Duodenal mucosa (tissue), 2 donors: Measurements from ENCODE around the gene SLC6A13.
A peak's percentile ranks its signal among the peaks of the same experiment; 100 is the strongest.
"Not testable (repeated sequence)": the region's sequence is repeated elsewhere in the genome, so short reads cannot be mapped to it uniquely, and the experiment has no call there.

Source experiments
- H3K27ac ChIP-seq: one replicate; pipeline ENCODE4 v1.7.0; 2013; ENCODE audit warnings: low read depth, low read length
- H3K27me3 ChIP-seq, 2 donors: one replicate each; pipeline ENCODE4 v1.7.0; 2013; ENCODE audit warnings: low read length in 2 of 2, control low read depth in 1 of 2; ENCODE audit not compliant: insufficient read depth in 2 of 2, control insufficient read depth in 1 of 2
- H3K36me3 ChIP-seq, 2 donors: one replicate each; pipeline ENCODE4 v1.7.0; 2013; ENCODE audit warnings: low read length in 2 of 2, control low read depth in 1 of 2; ENCODE audit not compliant: insufficient read depth in 2 of 2, control insufficient read depth in 1 of 2
- H3K4me1 ChIP-seq, 2 donors: one replicate each; pipeline ENCODE4 v1.7.0; 2013; ENCODE audit warnings: low read length in 2 of 2, control low read depth in 1 of 2; ENCODE audit not compliant: insufficient read depth in 2 of 2, control insufficient read depth in 1 of 2
- H3K4me3 ChIP-seq, 2 donors: one replicate each; pipeline ENCODE4 v1.7.0; 2013; ENCODE audit warnings: low read length in 2 of 2, low read depth in 1 of 2
- H3K9ac ChIP-seq, 2 donors: one replicate each; pipeline ENCODE4 v1.7.0; 2013; ENCODE audit warnings: low read length in 2 of 2, low read depth in 1 of 2
- H3K9me3 ChIP-seq, 2 donors: one replicate each; pipeline ENCODE4 v1.7.0; 2013; ENCODE audit warnings: low read length in 2 of 2, control low read depth in 1 of 2; ENCODE audit not compliant: control insufficient read depth in 1 of 2

SLC6A13 gene

DNA sequence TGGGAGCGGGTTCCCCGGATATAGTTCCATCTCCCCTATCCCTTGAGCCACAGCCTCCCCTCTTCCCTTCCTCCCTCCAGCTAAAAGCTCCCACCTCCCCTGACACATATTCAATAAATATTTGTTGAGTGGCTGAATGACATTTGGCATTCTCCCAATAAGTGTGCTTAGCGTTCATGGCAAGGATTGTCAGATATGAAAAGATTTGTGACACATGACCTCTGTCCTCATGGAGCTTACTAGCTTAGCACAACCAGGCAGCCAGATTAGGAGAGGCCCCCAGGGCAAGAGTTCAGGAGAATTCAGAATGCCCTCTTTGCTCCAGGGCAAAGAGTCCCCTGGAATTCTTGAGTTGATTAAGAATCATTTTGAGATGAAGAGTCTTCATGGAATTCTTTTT, 26.2 kb downstream of the SLC6A13 start:
- Histone ChIP-seq H3K4me3 (peak overlapping the region; percentile 37 to 59), H3K27ac (peak overlapping the region; percentile 47), H3K9ac (no peak overlapping the region), H3K36me3 (no peaks in the 10 kb centered on the region), H3K9me3 (peaks cover 3 to 8% of the 10 kb centered on the region in 2 donors), H3K27me3 (no peaks in the 10 kb centered on the region), H3K4me1 (peaks cover 10 to 14% of the 10 kb centered on the region in 2 donors)

DNA sequence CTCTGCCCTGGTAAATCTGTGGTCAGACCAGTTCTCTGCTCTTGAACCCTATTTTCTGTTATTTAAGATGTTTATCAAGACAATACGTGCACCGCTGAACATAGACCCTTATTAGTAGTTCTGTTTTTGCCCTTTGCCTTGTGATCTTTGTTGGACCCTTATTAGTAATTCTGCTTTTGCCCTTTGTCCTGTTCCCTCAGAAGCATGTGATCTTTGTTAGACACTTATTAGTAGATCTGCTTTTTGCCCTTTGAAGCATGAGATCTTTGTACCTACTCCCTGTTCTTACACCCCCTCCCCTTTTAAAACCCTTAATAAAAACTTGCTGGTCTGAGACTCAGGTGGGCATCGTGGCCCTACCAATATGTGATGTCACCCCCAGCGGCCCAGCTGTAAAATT, 26.7 kb downstream of the SLC6A13 start:
- H3K9me3 ChIP-seq, H3K36me3 ChIP-seq, H3K27me3 ChIP-seq, H3K27ac ChIP-seq, H3K4me3 ChIP-seq, H3K9ac ChIP-seq: not testable (repeated sequence)
- peaks cover 10 to 14% of the 10 kb centered on the region in 2 donors for H3K4me1 ChIP-seq

GRCh38 chr12:234891-235415, 27.7 kb downstream of the SLC6A13 start:
- no peaks in the 10 kb centered on the region for H3K27me3 ChIP-seq
- H3K9me3 ChIP-seq: peaks cover 3 to 8% of the 10 kb centered on the region in 2 donors
- no peak overlapping the region for H3K4me3 ChIP-seq
- H3K36me3 ChIP-seq: no peaks in the 10 kb centered on the region
- no peak overlapping the region for H3K9ac ChIP-seq
- H3K4me1 ChIP-seq: peaks cover 10 to 14% of the 10 kb centered on the region in 2 donors
- H3K27ac ChIP-seq: no peak overlapping the region

- H3K4me3 ChIP-seq: no peak overlapping the region
- H3K4me1 ChIP-seq: peaks cover 10 to 14% of the 10 kb centered on the region in 2 donors
- H3K9me3 ChIP-seq: peaks cover 3 to 8% of the 10 kb centered on the region in 2 donors
- no peaks in the 10 kb centered on the region for H3K27me3 ChIP-seq
- H3K36me3 ChIP-seq: no peaks in the 10 kb centered on the region
- H3K27ac ChIP-seq: no peak overlapping the region
- H3K9ac ChIP-seq: no peak overlapping the region
These were observed 28.6 kb downstream of the SLC6A13 start for GRCh38 chr12:234019-234418.

DNA sequence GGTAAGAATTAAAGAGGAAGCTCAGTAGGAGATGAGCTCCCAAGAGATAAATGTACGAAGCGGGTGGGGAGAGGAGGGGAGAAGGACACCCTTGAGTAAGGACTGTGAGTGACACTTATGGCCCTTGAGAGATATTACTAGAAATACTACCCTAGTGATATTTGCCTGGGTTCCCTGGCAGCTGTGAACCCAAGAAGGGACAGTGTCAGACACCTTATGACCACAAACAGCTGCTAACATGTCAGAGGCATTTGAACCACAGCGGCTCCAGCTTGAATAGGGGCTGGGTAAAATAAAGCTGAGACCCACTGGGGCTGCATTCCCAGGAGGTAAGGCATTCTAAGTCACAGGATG, 29.0 kb downstream of the SLC6A13 start:
- Histone ChIP-seq H3K36me3 (no peaks in the 10 kb centered on the region), H3K9me3 (peaks cover 3 to 8% of the 10 kb centered on the region in 2 donors), H3K27ac (no peak overlapping the region), H3K27me3 (no peaks in the 10 kb centered on the region), H3K9ac (no peak overlapping the region), H3K4me3 (no peak overlapping the region), H3K4me1 (peaks cover 10 to 14% of the 10 kb centered on the region in 2 donors)

DNA sequence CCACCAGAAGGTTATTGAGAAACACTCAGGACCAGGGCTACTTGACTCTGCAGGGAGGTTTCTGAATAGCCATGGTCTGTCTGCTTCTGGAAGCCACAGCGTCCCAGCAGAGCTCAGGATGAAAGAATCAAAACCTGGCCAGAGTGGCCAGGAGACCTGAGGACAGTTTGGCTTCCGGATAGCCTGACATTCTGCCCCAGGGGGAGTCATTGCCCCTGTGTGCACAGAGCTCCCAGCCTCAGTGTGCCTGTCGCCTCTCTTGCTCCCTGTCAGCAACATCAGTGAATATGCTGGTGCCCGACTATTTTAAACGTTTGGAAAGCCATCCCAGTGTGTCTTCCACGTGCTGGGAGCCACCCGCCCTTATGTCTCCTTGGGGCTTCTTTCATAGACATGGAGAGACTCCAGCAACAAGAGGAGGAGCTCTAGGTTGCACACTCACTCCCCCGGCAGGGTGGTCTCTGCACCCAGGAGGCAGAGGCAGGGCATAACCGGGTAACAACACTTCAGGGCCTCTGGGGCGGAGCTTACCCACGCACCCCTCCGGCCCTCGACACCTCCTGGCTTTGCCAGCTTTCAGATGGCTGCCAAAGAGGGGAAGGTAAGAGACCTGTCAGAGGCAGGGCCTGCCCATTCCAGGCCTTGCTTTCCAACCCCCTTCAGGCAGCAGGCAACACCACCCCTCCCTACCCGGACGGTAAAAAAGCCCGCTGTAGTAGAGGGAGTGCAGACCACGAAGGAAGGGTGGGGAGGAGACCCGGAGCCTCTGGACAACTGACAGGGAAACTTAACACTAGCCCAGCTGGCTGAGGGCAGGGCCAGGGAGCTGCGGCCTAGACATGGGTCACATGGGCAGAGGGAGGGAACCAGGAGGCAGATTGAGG, 29.7 kb downstream of the SLC6A13 start:
- H3K4me3 ChIP-seq: no peak overlapping the region
- H3K27ac ChIP-seq: no peak overlapping the region
- H3K27me3 ChIP-seq: no peaks in the 10 kb centered on the region
- no peaks in the 10 kb centered on the region for H3K36me3 ChIP-seq
- peaks cover 3 to 8% of the 10 kb centered on the region in 2 donors for H3K9me3 ChIP-seq
- H3K9ac ChIP-seq: no peak overlapping the region
- H3K4me1 ChIP-seq: peaks cover 9 to 13% of the 10 kb centered on the region in 2 donors

GRCh38 chr12:230925-231671, 31.5 kb downstream of the SLC6A13 start:
- Histone ChIP-seq H3K27me3 (no peaks in the 10 kb centered on the region), H3K27ac (no peak overlapping the region), H3K4me1 (no peaks in the 10 kb centered on the region), H3K36me3 (no peaks in the 10 kb centered on the region), H3K9me3 (peaks cover 0 to 3% of the 10 kb centered on the region in 2 donors), H3K9ac (no peak overlapping the region), H3K4me3 (no peak overlapping the region)

DNA sequence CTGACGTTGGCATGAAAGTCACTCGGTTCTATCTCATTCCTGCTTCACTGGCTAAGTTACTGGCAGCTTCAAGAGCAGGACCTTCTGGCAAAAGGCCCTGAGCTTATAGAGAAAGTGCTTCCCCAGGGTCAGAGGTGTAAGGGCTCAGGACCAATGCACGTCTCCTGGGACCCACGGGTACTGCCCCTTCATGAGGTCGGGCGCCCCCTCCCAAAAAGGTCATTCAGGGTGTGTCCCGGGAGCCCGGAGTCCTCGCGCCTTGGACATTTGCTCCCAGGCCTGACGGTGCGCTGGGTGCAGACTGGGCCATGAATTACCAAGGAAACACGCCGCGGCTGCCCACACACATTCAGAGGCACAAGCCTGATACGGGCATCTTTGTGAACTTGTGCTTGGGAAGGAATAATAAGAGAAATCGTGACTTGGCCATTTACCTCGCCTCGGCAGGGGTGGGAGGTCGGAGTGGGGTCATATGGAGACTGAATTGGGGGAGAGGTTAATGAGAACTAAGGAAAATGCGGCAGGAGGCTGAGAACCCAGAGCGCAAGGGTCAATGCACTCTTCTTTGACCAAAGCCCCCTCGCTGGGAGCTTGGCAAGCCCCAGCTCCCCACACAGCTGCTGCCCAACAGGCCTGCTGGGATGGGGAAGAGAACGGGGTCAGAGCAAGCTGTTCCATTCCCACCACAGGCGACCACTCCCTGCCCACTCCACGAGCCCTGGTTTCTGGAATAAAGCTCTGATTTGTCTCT, 33.0 kb downstream of the SLC6A13 start:
- no peaks in the 10 kb centered on the region for H3K4me1 ChIP-seq
- no peaks in the 10 kb centered on the region for H3K27me3 ChIP-seq
- no peaks in the 10 kb centered on the region for H3K36me3 ChIP-seq
- no peaks in the 10 kb centered on the region for H3K9me3 ChIP-seq
- H3K9ac ChIP-seq: no peak overlapping the region
- no peak overlapping the region for H3K4me3 ChIP-seq
- no peak overlapping the region for H3K27ac ChIP-seq

DNA sequence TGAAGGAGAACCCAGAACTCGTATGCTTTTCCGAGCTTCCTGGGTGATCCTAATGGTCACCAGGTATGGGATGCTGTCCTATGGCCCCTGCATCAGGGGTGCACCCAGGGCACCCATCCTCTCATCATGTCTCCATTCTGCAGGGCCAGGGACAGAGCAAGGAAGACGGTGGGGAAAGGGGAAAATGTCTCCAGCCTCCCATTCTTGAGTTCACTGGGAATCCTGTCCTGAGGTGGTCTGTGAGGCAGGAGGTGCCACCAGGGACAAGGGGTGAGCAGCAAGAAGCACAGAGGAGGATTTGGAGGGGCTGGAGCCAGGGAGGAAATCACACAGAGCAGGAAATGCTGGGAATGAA, 33.8 kb downstream of the SLC6A13 start:
- no peaks in the 10 kb centered on the region for H3K9me3 ChIP-seq
- no peak overlapping the region for H3K4me3 ChIP-seq
- no peaks in the 10 kb centered on the region for H3K36me3 ChIP-seq
- no peaks in the 10 kb centered on the region for H3K27me3 ChIP-seq
- H3K9ac ChIP-seq: no peak overlapping the region
- no peaks in the 10 kb centered on the region for H3K4me1 ChIP-seq
- no peak overlapping the region for H3K27ac ChIP-seq
